Sigmoid colon (tissue), 7 donors: ENCODE results near the gene KIF6. TPM values are rescaled to one million over a fixed set of nuclear protein-coding genes. Genes with fewer than 3 reads are reported as not detected.

Experiments used
- DNase-seq: peaks from one replicate; pipeline ENCODE4 v3.0.0-alpha.2; 2019
- H3K27ac ChIP-seq, 4 donors: fragments of 200-600 bp; sonication (generic); one replicate each; pipeline ENCODE4 v1.5.1; 2016 to 2019; ENCODE audit warnings: mild to moderate bottlenecking in 1 of 4
- H3K27me3 ChIP-seq, 3 donors: fragments of 200-600 bp; sonication (generic); one replicate each; pipeline ENCODE4 v1.5.1; 2019; ENCODE audit warnings: mild to moderate bottlenecking in 1 of 3
- H3K36me3 ChIP-seq, 4 donors: fragments of 200-600 bp; sonication (generic); one replicate each; pipeline ENCODE4 v1.5.1; 2016 to 2019
- H3K4me1 ChIP-seq, 4 donors: fragments of 200-600 bp; sonication (generic); one replicate each; pipeline ENCODE4 v1.5.1; 2017 to 2019
- H3K4me3 ChIP-seq, 4 donors: fragments of 200-600 bp; sonication (generic); one replicate each; pipeline ENCODE4 v1.5.1; 2017 to 2019; ENCODE audit warnings: mild to moderate bottlenecking in 2 of 4, moderate library complexity in 1 of 4
- H3K9me3 ChIP-seq, 4 donors: fragments of 200-600 bp in 3 of 4; sonication (generic) in 3 of 4; one replicate each; pipeline versions ENCODE4 v1.5.1 to v1.6.1; 2013 to 2019
- EP300 ChIP-seq, 4 donors: sonication (generic); formaldehyde crosslinking; IDR thresholded peaks; one replicate each; pipeline ENCODE4 v1.6.1; 2017; ENCODE audit warnings: antibody characterized with exemption in 4 of 4
- POLR2A ChIP-seq, 2 donors: fragments of 450-650 bp; IDR thresholded peaks; one replicate each; pipeline ENCODE4 v1.6.1; 2016; ENCODE audit warnings: antibody characterized with exemption in 2 of 2, mild to moderate bottlenecking in 2 of 2, moderate library complexity in 2 of 2
- POLR2AphosphoS5 ChIP-seq, 4 donors: sonication (generic); formaldehyde crosslinking; IDR thresholded peaks; one replicate each; pipeline ENCODE4 v1.6.1; 2017; ENCODE audit warnings: antibody characterized with exemption in 4 of 4
- WGBS, 2 donors: extraction: QIAGEN DNeasy Blood & Tissue Kit; methylation state at CpG; one replicate each; pipeline ENCODE4 v1.1.7; 2013; 5-methylcytosine and 5-hydroxymethylcytosine counted together
- intact Hi-C: fragments of 100-400 bp; cut with DNase I; formaldehyde crosslinking; loops from one replicate; pipeline ENCODE4 v1.15.1; 2023
- polyA plus RNA-seq, 3 donors: library from polyadenylated mRNA; stranded (reverse); fragments of 200-250 nt; gene quantifications; one replicate each; pipeline ENCODE4 v1.2.3, GENCODE V29; 2013
- total RNA-seq, 4 donors: library from RNA; depleted of rRNA; stranded (reverse); fragments of >200 nt; gene quantifications; one replicate each; pipeline ENCODE4 v1.1.0, GENCODE V29; 2016
- TF ChIP-seq, protein P1 (sequence below), 4 experiments: fragments of 450-650 bp in 3 of 4; fragments of 200-600 bp in 1 of 4; IDR thresholded peaks; one replicate each; pipeline ENCODE4 v1.5.1; 2016 to 2019; ENCODE audit warnings: antibody characterized with exemption in 4 of 4, mild to moderate bottlenecking in 3 of 4, moderate library complexity in 2 of 4
- donor health status: healthy with polysubstance abuse.
- donor health status: Bipolar disorder and iron deficiency.
- donor health status: healthy.

The KIF6 gene
- total and polyA plus RNA-seq, 7 donors, result under 0.01 to 0.99 (median 0.36) TPM; not detected in 2

DNA sequence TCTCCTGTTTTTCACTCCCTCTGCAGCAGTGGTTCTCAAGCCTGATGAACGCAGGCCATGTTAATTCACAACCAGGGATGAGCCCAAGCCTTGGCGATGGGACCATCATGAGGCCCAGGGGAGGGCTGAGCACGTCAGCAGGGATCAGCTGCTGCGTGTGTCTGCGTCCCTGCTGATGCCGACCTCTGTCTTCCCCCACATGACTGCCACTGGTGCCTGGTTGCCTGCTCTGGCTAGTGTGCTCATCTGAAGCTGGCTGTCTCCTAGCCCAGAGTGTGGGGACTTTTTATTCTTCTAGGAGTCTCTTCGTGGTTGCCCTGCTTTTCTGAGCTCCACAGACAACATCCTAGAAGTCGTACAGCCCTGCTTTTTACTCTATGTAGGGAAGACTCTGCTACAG lies 361.9 kb downstream of the KIF6 start:
- no peak overlapping the region for H3K4me3 ChIP-seq
- H3K36me3 ChIP-seq, result no peaks in the 10 kb centered on the region
- H3K27me3 ChIP-seq, result no peaks in the 10 kb centered on the region
- H3K27ac ChIP-seq, result no peak overlapping the region
- H3K9me3 ChIP-seq, result no peaks in the 10 kb centered on the region
- intact Hi-C loops, result loop anchor here (5.0 kb wide), 2 partner anchors 529 to 944 kb away; no protein-coding TSS in a partner anchor
- peaks cover 0 to 2% (median 0%) of the 10 kb centered on the region in 4 donors for H3K4me1 ChIP-seq
- WGBS, 2 donors, result 89 to 91% methylated on average over 8 of the region's 8 CpGs
- TF ChIP-seq, protein P1, sequence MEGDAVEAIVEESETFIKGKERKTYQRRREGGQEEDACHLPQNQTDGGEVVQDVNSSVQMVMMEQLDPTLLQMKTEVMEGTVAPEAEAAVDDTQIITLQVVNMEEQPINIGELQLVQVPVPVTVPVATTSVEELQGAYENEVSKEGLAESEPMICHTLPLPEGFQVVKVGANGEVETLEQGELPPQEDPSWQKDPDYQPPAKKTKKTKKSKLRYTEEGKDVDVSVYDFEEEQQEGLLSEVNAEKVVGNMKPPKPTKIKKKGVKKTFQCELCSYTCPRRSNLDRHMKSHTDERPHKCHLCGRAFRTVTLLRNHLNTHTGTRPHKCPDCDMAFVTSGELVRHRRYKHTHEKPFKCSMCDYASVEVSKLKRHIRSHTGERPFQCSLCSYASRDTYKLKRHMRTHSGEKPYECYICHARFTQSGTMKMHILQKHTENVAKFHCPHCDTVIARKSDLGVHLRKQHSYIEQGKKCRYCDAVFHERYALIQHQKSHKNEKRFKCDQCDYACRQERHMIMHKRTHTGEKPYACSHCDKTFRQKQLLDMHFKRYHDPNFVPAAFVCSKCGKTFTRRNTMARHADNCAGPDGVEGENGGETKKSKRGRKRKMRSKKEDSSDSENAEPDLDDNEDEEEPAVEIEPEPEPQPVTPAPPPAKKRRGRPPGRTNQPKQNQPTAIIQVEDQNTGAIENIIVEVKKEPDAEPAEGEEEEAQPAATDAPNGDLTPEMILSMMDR (IDR thresholded peaks at IDR 0.05), result no peak
- no peak for TF ChIP-seq EP300 (IDR thresholded peaks at IDR 0.05)
- no peak for TF ChIP-seq POLR2AphosphoS5 (IDR thresholded peaks at IDR 0.05)
- TF ChIP-seq POLR2A (IDR thresholded peaks at IDR 0.05), result no peak
- DNase-seq, result no peak

DNA sequence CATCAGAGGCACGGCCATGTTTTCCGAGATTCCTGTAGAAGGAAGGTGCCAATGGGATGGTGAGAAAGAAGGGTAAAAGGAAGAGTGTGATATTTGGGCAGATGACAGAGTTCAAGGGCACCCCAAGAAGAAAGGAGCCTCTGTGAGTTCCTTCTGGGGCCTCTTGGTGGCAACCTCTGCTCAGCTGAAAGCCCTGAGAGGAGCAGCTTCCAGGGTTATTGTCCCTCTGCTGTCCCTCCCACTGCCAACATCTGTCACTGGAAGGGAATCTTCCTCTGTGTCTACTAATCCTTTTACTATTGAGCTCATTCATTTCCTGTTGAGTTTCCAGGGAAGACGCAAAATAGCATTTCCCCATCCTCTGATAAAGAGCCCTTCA lies 362.7 kb downstream of the KIF6 start:
- WGBS, 2 donors, result 48 to 50% methylated on average over 3 of the region's 3 CpGs
- Histone ChIP-seq H3K4me1 (peaks cover 0 to 5% (median 0%) of the 10 kb centered on the region in 4 donors), H3K27me3 (no peaks in the 10 kb centered on the region), H3K9me3 (no peaks in the 10 kb centered on the region), H3K4me3 (no peak overlapping the region), H3K36me3 (no peaks in the 10 kb centered on the region), H3K27ac (peak overlapping the region in 1 of 4 donors; percentile 14)
- intact Hi-C loops, result loop anchor here (5.0 kb wide), 2 partner anchors 530 to 945 kb away; no protein-coding TSS in a partner anchor
- DNase-seq, result no peak
- no peak for TF ChIP-seq POLR2AphosphoS5 (IDR thresholded peaks at IDR 0.05)
- TF ChIP-seq, protein P1 (IDR thresholded peaks at IDR 0.05), result no peak
- no peak for TF ChIP-seq POLR2A (IDR thresholded peaks at IDR 0.05)

DNA sequence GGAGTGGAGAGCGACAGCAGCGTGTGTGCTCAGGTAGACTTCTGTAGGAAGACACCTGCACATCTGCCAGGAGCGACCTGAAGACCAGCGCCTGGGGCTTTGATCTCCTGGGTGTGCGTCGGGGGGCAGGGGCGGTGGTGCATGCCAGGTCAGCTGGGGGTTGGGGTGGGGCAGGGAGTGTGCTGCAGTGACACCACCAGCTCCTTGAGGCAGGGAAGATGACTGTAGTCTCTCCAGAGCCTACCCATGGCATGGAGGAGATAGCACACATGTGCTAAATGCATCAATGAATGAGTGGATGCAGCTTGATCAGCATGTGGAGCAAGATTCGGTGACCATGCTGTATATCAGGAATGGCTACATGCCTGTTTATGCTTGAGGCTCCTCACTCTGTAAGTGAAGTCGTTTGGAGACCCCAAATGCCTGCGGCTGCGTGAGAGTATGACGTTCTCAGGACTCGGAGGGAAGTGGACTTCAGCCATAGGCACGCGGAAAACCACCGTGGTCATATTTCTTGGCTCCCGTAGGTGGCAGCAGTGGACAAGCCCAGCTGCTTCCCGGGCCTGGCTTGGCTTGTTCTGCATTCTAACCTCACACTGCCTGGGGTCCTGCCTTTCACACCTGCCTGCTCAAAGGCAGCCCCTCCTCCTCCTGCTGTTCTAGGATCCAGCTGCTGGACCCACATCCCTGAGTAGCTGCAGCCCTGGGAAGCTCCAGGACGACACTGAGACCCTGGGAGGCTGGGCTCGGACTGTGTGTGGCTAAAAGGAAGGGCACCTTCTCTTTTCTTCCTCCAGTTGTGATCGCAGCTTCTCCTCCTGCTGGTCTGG lies 363.3 kb downstream of the KIF6 start:
- 35 to 39% methylated on average over 21 of the region's 21 CpGs for WGBS, 2 donors
- TF ChIP-seq POLR2A (IDR thresholded peaks at IDR 0.05) (no peak), POLR2AphosphoS5 (IDR thresholded peaks at IDR 0.05) (no peak), EP300 (IDR thresholded peaks at IDR 0.05) (no peak)
- TF ChIP-seq, protein P1 (IDR thresholded peaks at IDR 0.05), result peak; percentile 54 to 93 (median 58)
- Histone ChIP-seq H3K27me3 (no peaks in the 10 kb centered on the region), H3K9me3 (no peaks in the 10 kb centered on the region), H3K27ac (peak overlapping the region in 1 of 4 donors; percentile 14), H3K4me3 (no peak overlapping the region), H3K4me1 (peaks cover 0 to 5% (median 0%) of the 10 kb centered on the region in 4 donors), H3K36me3 (no peaks in the 10 kb centered on the region)
- intact Hi-C loops, result loop anchor here (5.0 kb wide), 2 partner anchors 530 to 945 kb away; no protein-coding TSS in a partner anchor
- peak; percentile 81 for DNase-seq

DNA sequence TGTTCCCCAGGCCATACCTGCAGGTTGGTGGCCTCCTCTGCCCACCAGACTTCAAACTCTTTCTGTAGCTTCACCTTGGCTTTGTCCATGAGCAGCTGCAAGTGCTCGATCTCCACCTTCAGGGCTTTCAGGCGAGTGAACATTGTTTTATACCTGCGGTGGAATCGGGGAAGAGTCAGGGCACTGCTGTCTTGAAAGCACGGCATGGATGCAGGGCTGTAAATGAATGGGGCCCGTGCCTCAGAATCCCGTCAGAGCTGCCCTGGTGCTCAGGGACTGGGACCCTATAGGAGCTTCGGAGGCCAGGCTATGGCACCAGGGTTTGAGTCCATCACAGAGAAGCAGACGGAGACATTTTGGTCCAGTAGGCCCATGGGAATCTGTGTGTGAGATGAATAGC lies 364.8 kb downstream of the KIF6 start:
- no peaks in the 10 kb centered on the region for H3K36me3 ChIP-seq
- TF ChIP-seq, protein P1 (IDR thresholded peaks at IDR 0.05), result no peak
- TF ChIP-seq POLR2A (IDR thresholded peaks at IDR 0.05) (no peak), EP300 (IDR thresholded peaks at IDR 0.05) (no peak), POLR2AphosphoS5 (IDR thresholded peaks at IDR 0.05) (no peak)
- WGBS, 2 donors, result 92 to 93% methylated on average over 9 of the region's 9 CpGs
- peaks cover 0 to 5% (median 0%) of the 10 kb centered on the region in 4 donors for H3K4me1 ChIP-seq
- no peaks in the 10 kb centered on the region for H3K27me3 ChIP-seq
- no peak for DNase-seq
- H3K4me3 ChIP-seq, result no peak overlapping the region
- no peaks in the 10 kb centered on the region for H3K9me3 ChIP-seq
- intact Hi-C loops, result loop anchor here (5.0 kb wide), 2 partner anchors 532 to 947 kb away; no protein-coding TSS in a partner anchor
- no peak overlapping the region for H3K27ac ChIP-seq
